ENCODE results near the gene LY6G6D. TPM values are rescaled to one million over a fixed set of nuclear protein-coding genes. Genes with fewer than 3 reads are reported as not detected.

Gene LY6G6D
- total RNA-seq, 4 donors from 2014 or later = not detected

GRCh38 chr6:31713465-31713864, 1.7 kb upstream of the LY6G6D start:
- ATAC-seq (no peak), DNase-seq (no peak)
- no peaks in the 10 kb centered on the region for H3K4me1 ChIP-seq
- in situ Hi-C loops (cut with MboI; ENCODE audit: low sequenced_read_pairs in 4 of 4) (no loop called here), intact Hi-C loops (cut with DNase I; ENCODE audit: low total_unique reads) (no loop called here)
- H3K36me3 ChIP-seq = no peaks in the 10 kb centered on the region
- TF ChIP-seq POLR2A (IDR thresholded peaks at IDR 0.05) (no peak), CTCF (IDR thresholded peaks at IDR 0.05 in 4 of 5, conservative IDR thresholded peaks at IDR 0.05 in 1 of 5) (no peak)
- H3K9me3 ChIP-seq = no peaks in the 10 kb centered on the region
- H3K4me3 ChIP-seq = no peak overlapping the region
- no peak overlapping the region for H3K27ac ChIP-seq
- H3K27me3 ChIP-seq = no peaks in the 10 kb centered on the region

GRCh38 chr6:31713991-31714684, 1.0 kb upstream of the LY6G6D start:
- ATAC-seq = no peak
- intact Hi-C loops (cut with DNase I; ENCODE audit: low total_unique reads) = no loop called here
- Histone ChIP-seq H3K27me3 (no peaks in the 10 kb centered on the region), H3K4me1 (no peaks in the 10 kb centered on the region), H3K9me3 (no peaks in the 10 kb centered on the region), H3K27ac (no peak overlapping the region), H3K36me3 (no peaks in the 10 kb centered on the region), H3K4me3 (no peak overlapping the region)
- DNase-seq = no peak
- TF ChIP-seq POLR2A (IDR thresholded peaks at IDR 0.05) (no peak), CTCF (IDR thresholded peaks at IDR 0.05 in 4 of 5, conservative IDR thresholded peaks at IDR 0.05 in 1 of 5) (no peak)
- in situ Hi-C loops (cut with MboI; ENCODE audit: low sequenced_read_pairs in 4 of 4) = no loop called here

- H3K27me3 ChIP-seq = no peaks in the 10 kb centered on the region
- no peak overlapping the region for H3K4me3 ChIP-seq
- H3K36me3 ChIP-seq = no peaks in the 10 kb centered on the region
- intact Hi-C loops (cut with DNase I; ENCODE audit: low total_unique reads) (no loop called here), in situ Hi-C loops (cut with MboI; ENCODE audit: low sequenced_read_pairs in 4 of 4) (no loop called here)
- H3K9me3 ChIP-seq = no peaks in the 10 kb centered on the region
- no peak for TF ChIP-seq CTCF (IDR thresholded peaks at IDR 0.05 in 4 of 5, conservative IDR thresholded peaks at IDR 0.05 in 1 of 5)
- H3K27ac ChIP-seq = no peak overlapping the region
- no peaks in the 10 kb centered on the region for H3K4me1 ChIP-seq
- DNase-seq (no peak), ATAC-seq (no peak)
These were observed 2.5 kb downstream of the LY6G6D start for GRCh38 chr6:31717499-31718222.

GRCh38 chr6:31718265-31718664, 3.1 kb downstream of the LY6G6D start:
- H3K36me3 ChIP-seq = no peaks in the 10 kb centered on the region
- TF ChIP-seq CTCF (IDR thresholded peaks at IDR 0.05 in 4 of 5, conservative IDR thresholded peaks at IDR 0.05 in 1 of 5) (no peak), POLR2A (IDR thresholded peaks at IDR 0.05) (no peak)
- no peak for DNase-seq
- H3K27ac ChIP-seq = no peak overlapping the region
- ATAC-seq = no peak
- H3K4me3 ChIP-seq = no peak overlapping the region
- no peaks in the 10 kb centered on the region for H3K4me1 ChIP-seq
- H3K27me3 ChIP-seq = no peaks in the 10 kb centered on the region
- no peaks in the 10 kb centered on the region for H3K9me3 ChIP-seq
- in situ Hi-C loops (cut with MboI; ENCODE audit: low sequenced_read_pairs in 4 of 4) = no loop called here
- intact Hi-C loops (cut with DNase I; ENCODE audit: low total_unique reads) = no loop called here

Data from gastrocnemius medialis (tissue), 4 donors.